Astrocyte of the cerebellum (primary cell): ENCODE data around the gene CKM.
"Not testable (repeated sequence)": the region's sequence is repeated elsewhere in the genome, so short reads cannot be mapped to it uniquely, and the experiment has no call there.

Experiments
- DNase-seq: peaks from one replicate; pipeline ENCODE4 v3.0.0-alpha.2; 2011; ENCODE audit warnings: low read depth
- H3K4me3 ChIP-seq: 2 replicates; pipeline ENCODE4 v1.5.1; 2011; ENCODE audit warnings: mild to moderate bottlenecking, low read depth, low read length, moderate library complexity
- CTCF ChIP-seq: IDR thresholded peaks from 2 replicates; pipeline ENCODE4 v1.5.1; 2012; ENCODE audit warnings: low read length, low read depth, moderate library complexity, mild to moderate bottlenecking; ENCODE audit errors: missing control alignments
- in situ Hi-C: cut with HindIII; loops from 2 replicates; pipeline ENCODE4 v1.10.0; 2017; ENCODE audit warnings: low sequenced_read_pairs

The CKM gene

GRCh38 chr19:45311621-45312020, 11.1 kb downstream of the CKM start:
- no peak overlapping the region for H3K4me3 ChIP-seq
- no peak for DNase-seq
- in situ Hi-C loops: no loop called here
- no peak for TF ChIP-seq CTCF

GRCh38 chr19:45309322-45309721, 13.4 kb downstream of the CKM start:
- DNase-seq, H3K4me3 ChIP-seq, in situ Hi-C loops: not testable (repeated sequence)

- in situ Hi-C loops: no loop called here
- no peak overlapping the region for H3K4me3 ChIP-seq
- TF ChIP-seq CTCF: no peak
- no peak for DNase-seq
These were observed 15.3 kb downstream of the CKM start for GRCh38 chr19:45307361-45307760.

GRCh38 chr19:45306518-45307027, 16.1 kb downstream of the CKM start:
- in situ Hi-C loops: no loop called here
- no peak overlapping the region for H3K4me3 ChIP-seq
- no peak for DNase-seq
- TF ChIP-seq CTCF: no peak

- no peak for DNase-seq
- TF ChIP-seq CTCF: no peak
- no peak overlapping the region for H3K4me3 ChIP-seq
- in situ Hi-C loops: no loop called here
These were observed 16.6 kb downstream of the CKM start for GRCh38 chr19:45306040-45306439.

GRCh38 chr19:45305421-45305820, 17.3 kb downstream of the CKM start:
- no peak for DNase-seq
- in situ Hi-C loops: no loop called here
- no peak for TF ChIP-seq CTCF
- H3K4me3 ChIP-seq: no peak overlapping the region

GRCh38 chr19:45305007-45305406, 17.7 kb downstream of the CKM start:
- TF ChIP-seq CTCF: no peak
- DNase-seq: no peak
- no peak overlapping the region for H3K4me3 ChIP-seq
- in situ Hi-C loops: no loop called here
